HEK293 (cell line): Measurements from ENCODE around the gene ZNF787.
A peak's percentile ranks its signal among the peaks of the same experiment; 100 is the strongest.

Source experiments
- CTCF ChIA-PET: fragments of 350-600 bp; formaldehyde crosslinking; extraction: SDS; loops from one replicate; lab custom pipeline; 2021; ENCODE audit warnings: antibody characterized with exemption; lab: Yijun Ruan, JAX
- POLR2A ChIA-PET: fragments of 300-600 bp; formaldehyde crosslinking; extraction: SDS; loops from one replicate; lab custom pipeline; 2020; ENCODE audit warnings: antibody characterized with exemption, inconsistent platforms; lab: Yijun Ruan, JAX
- H3K27ac ChIP-seq: fragments of 200-500 bp; sonication (Bioruptor generic); 2 replicates; pipeline ENCODE4 v1.5.1; 2014; ENCODE audit warnings: low read depth, low read length, control low read depth, inconsistent platforms; ENCODE audit errors: extremely low read depth
- H3K36me3 ChIP-seq, 2 experiments: fragments of 200-500 bp in 1 of 2; sonication (Bioruptor generic) in 1 of 2; 1 replicate in 1 of 2; 2 replicates in 1 of 2; pipeline ENCODE4 v1.5.1; 2014 to 2017; ENCODE audit warnings: inconsistent platforms in 2 of 2, low read length in 2 of 2; ENCODE audit not compliant: control insufficient read depth in 2 of 2, insufficient read depth in 1 of 2
- H3K4me1 ChIP-seq: fragments of 200-500 bp; sonication (Bioruptor generic); 2 replicates; pipeline ENCODE4 v1.5.1; 2014; ENCODE audit warnings: mild to moderate bottlenecking, low read length, inconsistent platforms; ENCODE audit not compliant: control insufficient read depth, insufficient read depth
- H3K4me3 ChIP-seq: 2 replicates; pipeline ENCODE4 v1.5.1; 2011; ENCODE audit warnings: low read depth, mild to moderate bottlenecking, control low read depth, low read length, moderate library complexity
- H3K9me3 ChIP-seq: fragments of 200-500 bp; sonication (Bioruptor generic); 2 replicates; pipeline ENCODE4 v1.5.1; 2014; ENCODE audit warnings: low read depth, low read length, inconsistent platforms; ENCODE audit not compliant: control insufficient read depth, insufficient read depth
- KLF1 ChIP-seq: fragments of 450-650 bp; formaldehyde crosslinking; IDR thresholded peaks from 2 replicates; pipeline ENCODE4 v1.5.1; 2016; ENCODE audit warnings: missing biosample characterization, missing genetic modification characterization
- KLF10 ChIP-seq: fragments of 450-650 bp; IDR thresholded peaks from 2 replicates; pipeline ENCODE4 v1.5.1; 2018; ENCODE audit warnings: missing biosample characterization, mild to moderate bottlenecking, missing genetic modification characterization
- MYNN ChIP-seq: fragments of 450-650 bp; formaldehyde crosslinking; IDR thresholded peaks from 2 replicates; pipeline ENCODE4 v1.5.1; 2016; ENCODE audit warnings: missing biosample characterization, missing genetic modification characterization, borderline replicate concordance
- MZF1 ChIP-seq: fragments of 450-650 bp; formaldehyde crosslinking; IDR thresholded peaks from 2 replicates; pipeline ENCODE4 v1.5.1; 2017; ENCODE audit warnings: missing biosample characterization, missing genetic modification characterization, borderline replicate concordance
- PRDM1 ChIP-seq: fragments of 450-650 bp; formaldehyde crosslinking; IDR thresholded peaks from 2 replicates; pipeline ENCODE4; 2016; ENCODE audit warnings: missing biosample characterization, missing genetic modification characterization
- TCF7L2 ChIP-seq: IDR thresholded peaks from 2 replicates; pipeline ENCODE4 v1.6.1; 2011; ENCODE audit warnings: low read depth, mild to moderate bottlenecking, inconsistent platforms, low read length, moderate library complexity, borderline replicate concordance
- ZNF184 ChIP-seq: fragments of 450-650 bp; IDR thresholded peaks from 2 replicates; pipeline ENCODE4 v1.5.1; 2018; ENCODE audit warnings: missing biosample characterization, mild to moderate bottlenecking, missing genetic modification characterization
- ZNF23 ChIP-seq: fragments of 450-650 bp; formaldehyde crosslinking; IDR thresholded peaks from 2 replicates; pipeline ENCODE4 v1.5.1; 2016; ENCODE audit warnings: missing biosample characterization, missing genetic modification characterization, borderline replicate concordance
- ZNF548 ChIP-seq: fragments of 450-650 bp; formaldehyde crosslinking; IDR thresholded peaks from 2 replicates; pipeline ENCODE4 v1.5.1; 2016; ENCODE audit warnings: missing biosample characterization, missing genetic modification characterization
- ZNF670 ChIP-seq: fragments of 450-650 bp; formaldehyde crosslinking; IDR thresholded peaks from 2 replicates; pipeline ENCODE4 v1.5.1; 2016; ENCODE audit warnings: missing biosample characterization, missing genetic modification characterization, low read depth
- ZNF777 ChIP-seq: fragments of 450-650 bp; formaldehyde crosslinking; IDR thresholded peaks from 2 replicates; pipeline ENCODE4 v1.5.1; 2017; ENCODE audit warnings: missing biosample characterization, missing genetic modification characterization, borderline replicate concordance
- ZSCAN30 ChIP-seq: fragments of 450-650 bp; IDR thresholded peaks from 2 replicates; pipeline ENCODE4 v1.5.1; 2018; ENCODE audit warnings: missing biosample characterization, mild to moderate bottlenecking, missing genetic modification characterization, moderate library complexity
- TF ChIP-seq, protein P1 (sequence below): fragments of 450-650 bp; formaldehyde crosslinking; IDR thresholded peaks from 2 replicates; pipeline ENCODE4 v1.5.1; 2016; ENCODE audit warnings: missing biosample characterization, missing genetic modification characterization
- TF ChIP-seq, protein P2 (sequence below): fragments of 450-650 bp; formaldehyde crosslinking; IDR thresholded peaks from 2 replicates; pipeline ENCODE4 v1.5.1; 2016; ENCODE audit warnings: missing biosample characterization, missing genetic modification characterization
- TF ChIP-seq, protein P3 (sequence below): fragments of 450-650 bp; formaldehyde crosslinking; IDR thresholded peaks from 2 replicates; pipeline ENCODE4 v1.5.1; 2016; ENCODE audit warnings: missing biosample characterization, missing genetic modification characterization
- TF ChIP-seq, protein P4 (sequence below): fragments of 450-650 bp; formaldehyde crosslinking; IDR thresholded peaks from 2 replicates; pipeline ENCODE4 v1.5.1; 2016; ENCODE audit warnings: missing biosample characterization, missing genetic modification characterization
- TF ChIP-seq, protein P5 (sequence below): fragments of 450-650 bp; formaldehyde crosslinking; conservative IDR thresholded peaks from 2 replicates; pipeline ENCODE4 v1.5.1; 2016; ENCODE audit warnings: low read depth, missing biosample characterization, missing genetic modification characterization
- TF ChIP-seq, protein P6 (sequence below): fragments of 450-650 bp; formaldehyde crosslinking; IDR thresholded peaks from 2 replicates; pipeline ENCODE4 v1.5.1; 2017; ENCODE audit warnings: missing biosample characterization, missing genetic modification characterization

ZNF787 gene

DNA sequence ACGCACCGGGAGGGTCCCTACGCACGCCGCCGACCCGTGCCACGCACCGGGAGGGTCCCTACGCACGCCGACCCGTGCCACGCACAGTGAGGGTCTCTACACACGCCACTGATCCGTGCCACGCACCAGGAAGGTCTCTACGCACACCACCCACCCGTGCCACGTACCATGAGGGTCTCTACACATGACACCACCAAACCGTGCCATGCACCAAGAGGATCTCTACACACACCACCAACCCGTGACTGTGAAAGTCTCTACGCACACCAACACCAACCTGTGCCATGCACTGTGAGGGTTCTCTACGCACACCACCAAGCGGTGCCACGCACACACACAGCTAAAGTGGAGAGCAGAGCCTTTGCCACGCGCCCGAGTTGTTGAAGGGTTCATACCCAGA lies 16.7 kb downstream of the ZNF787 start:
- H3K36me3 ChIP-seq = peaks cover 0 to 29% of the 10 kb centered on the region in 2 experiments; a peak in 2 of 3 replicates
- no peak overlapping the region for H3K4me3 ChIP-seq
- ChIA-PET POLR2A (interaction anchor here (1.2 kb wide), 1 partner anchor 16 kb away, joined by 5 read pairs; the partner anchor contains the start of gene ZNF787), CTCF (interaction anchor here (0.6 to 1.7 kb wide), 9 partner anchors 9 to 1489 kb away, joined by 3 to 9 read pairs (median 4); no protein-coding TSS in a partner anchor)
- no peak overlapping the region for H3K27ac ChIP-seq
- no peak for TF ChIP-seq MYNN (tag by site-specific recombination)
- TF ChIP-seq, protein P1, sequence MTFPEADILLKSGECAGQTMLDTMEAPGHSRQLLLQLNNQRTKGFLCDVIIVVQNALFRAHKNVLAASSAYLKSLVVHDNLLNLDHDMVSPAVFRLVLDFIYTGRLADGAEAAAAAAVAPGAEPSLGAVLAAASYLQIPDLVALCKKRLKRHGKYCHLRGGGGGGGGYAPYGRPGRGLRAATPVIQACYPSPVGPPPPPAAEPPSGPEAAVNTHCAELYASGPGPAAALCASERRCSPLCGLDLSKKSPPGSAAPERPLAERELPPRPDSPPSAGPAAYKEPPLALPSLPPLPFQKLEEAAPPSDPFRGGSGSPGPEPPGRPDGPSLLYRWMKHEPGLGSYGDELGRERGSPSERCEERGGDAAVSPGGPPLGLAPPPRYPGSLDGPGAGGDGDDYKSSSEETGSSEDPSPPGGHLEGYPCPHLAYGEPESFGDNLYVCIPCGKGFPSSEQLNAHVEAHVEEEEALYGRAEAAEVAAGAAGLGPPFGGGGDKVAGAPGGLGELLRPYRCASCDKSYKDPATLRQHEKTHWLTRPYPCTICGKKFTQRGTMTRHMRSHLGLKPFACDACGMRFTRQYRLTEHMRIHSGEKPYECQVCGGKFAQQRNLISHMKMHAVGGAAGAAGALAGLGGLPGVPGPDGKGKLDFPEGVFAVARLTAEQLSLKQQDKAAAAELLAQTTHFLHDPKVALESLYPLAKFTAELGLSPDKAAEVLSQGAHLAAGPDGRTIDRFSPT (tag by site-specific recombination) = peak; percentile 41; the same call in 1 of the 2 replicates
- TF ChIP-seq, protein P2, sequence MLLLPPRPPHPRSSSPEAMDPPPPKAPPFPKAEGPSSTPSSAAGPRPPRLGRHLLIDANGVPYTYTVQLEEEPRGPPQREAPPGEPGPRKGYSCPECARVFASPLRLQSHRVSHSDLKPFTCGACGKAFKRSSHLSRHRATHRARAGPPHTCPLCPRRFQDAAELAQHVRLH = no peak
- no peaks in the 10 kb centered on the region for H3K9me3 ChIP-seq
- peaks cover 10% of the 10 kb centered on the region for H3K4me1 ChIP-seq

DNA sequence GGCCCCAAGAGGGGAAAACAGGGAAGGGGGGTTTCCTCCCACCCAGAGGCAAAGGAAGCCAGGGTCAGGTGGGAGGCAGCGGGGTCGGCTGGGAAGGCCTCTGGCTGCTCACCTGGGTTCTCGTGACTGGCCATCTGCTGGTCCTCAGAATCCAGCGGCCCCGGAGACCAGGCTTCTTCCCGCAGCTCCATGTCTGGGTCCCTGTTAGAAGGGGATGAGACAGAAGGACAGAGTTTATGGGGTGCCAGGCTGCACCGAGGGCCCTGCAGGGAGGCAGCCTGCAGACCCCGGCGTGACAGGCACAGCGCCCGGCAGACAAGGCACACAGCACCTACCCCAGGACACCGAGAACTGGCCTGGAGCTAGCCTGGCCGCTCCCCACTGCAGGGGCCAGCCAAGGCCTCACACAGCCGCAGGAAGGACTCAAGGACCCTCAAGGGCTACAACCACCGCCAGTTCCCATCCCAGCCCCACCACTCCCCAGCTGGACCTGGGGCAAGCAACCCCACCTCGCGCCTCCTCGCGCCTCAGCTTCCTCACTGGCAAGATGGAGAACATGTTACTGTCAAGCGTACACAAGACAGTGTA lies 18.0 kb downstream of the ZNF787 start:
- Histone ChIP-seq H3K4me1 (peaks cover 10% of the 10 kb centered on the region), H3K27ac (no peak overlapping the region), H3K9me3 (no peaks in the 10 kb centered on the region), H3K36me3 (peaks cover 0 to 41% of the 10 kb centered on the region in 2 experiments; a peak in 2 of 3 replicates), H3K4me3 (no peak overlapping the region)
- CTCF ChIA-PET = interaction anchor here (0.6 to 1.9 kb wide), 3 partner anchors 22 to 354 kb away, joined by 4 to 5 read pairs (median 4); no protein-coding TSS in a partner anchor
- TF ChIP-seq ZNF777 (tag by site-specific recombination) (no peak), TCF7L2 (no peak), MZF1 (tag by site-specific recombination) (no peak), ZNF670 (tag by site-specific recombination) (no peak), KLF10 (no peak)
- TF ChIP-seq, protein P3, sequence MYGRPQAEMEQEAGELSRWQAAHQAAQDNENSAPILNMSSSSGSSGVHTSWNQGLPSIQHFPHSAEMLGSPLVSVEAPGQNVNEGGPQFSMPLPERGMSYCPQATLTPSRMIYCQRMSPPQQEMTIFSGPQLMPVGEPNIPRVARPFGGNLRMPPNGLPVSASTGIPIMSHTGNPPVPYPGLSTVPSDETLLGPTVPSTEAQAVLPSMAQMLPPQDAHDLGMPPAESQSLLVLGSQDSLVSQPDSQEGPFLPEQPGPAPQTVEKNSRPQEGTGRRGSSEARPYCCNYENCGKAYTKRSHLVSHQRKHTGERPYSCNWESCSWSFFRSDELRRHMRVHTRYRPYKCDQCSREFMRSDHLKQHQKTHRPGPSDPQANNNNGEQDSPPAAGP (tag by site-specific recombination) = no peak
- POLR2A ChIA-PET = interaction anchor here (0.6 kb wide), 1 partner anchor 212 kb away, joined by 11 read pairs; the partner anchor contains the start of gene ZSCAN5A

DNA sequence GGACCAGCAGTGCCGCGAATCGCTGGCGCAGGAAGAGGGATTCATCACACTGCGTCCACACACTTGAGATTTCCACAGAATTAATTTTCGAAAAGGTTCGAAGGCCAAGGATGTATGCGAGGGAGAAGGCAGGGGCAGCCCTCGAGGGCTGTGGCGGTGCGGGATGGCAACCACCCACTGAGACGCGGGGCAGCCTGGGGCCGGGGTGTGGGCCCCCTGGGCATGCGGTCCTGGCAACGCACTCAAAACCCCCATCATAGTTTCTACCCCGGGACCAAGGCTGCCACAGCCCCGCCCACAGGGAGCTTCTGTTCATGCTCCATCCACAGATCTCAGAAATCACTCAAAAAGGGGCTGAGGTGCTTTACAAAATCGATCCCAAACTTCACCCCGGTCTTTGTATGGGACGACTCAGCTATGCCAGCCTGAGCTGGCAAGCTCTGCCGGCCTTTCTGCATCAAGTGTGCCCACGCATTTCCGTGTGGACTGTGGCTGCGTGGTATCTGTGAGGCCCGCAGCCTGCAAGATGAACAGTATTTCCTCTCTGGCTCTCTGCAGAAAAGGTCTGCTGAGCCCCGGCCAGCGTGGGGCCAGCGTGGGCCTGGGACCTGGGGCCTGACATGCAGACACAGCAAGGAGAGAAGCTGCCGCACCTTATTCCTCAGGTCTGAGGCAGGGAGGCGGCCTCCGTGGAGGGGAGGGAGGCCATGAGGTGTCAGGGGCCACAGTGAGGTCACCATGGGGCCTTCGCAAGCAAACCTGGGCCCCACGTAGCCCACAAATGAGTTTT lies 19.2 kb downstream of the ZNF787 start:
- ChIA-PET CTCF (interaction anchor here (0.7 to 1.9 kb wide), 4 partner anchors 21 to 1663 kb away, joined by 4 to 5 read pairs (median 4); no protein-coding TSS in a partner anchor), POLR2A (no interaction called here)
- Histone ChIP-seq H3K4me3 (no peak overlapping the region), H3K36me3 (peaks cover 0 to 47% of the 10 kb centered on the region in 2 experiments; a peak in 2 of 3 replicates), H3K4me1 (peaks cover 10% of the 10 kb centered on the region), H3K27ac (no peak overlapping the region), H3K9me3 (no peaks in the 10 kb centered on the region)
- TF ChIP-seq PRDM1 (tag by site-specific recombination) (no peak), ZNF184 (tag by site-specific recombination) (no peak), ZNF23 (tag by site-specific recombination) (no peak), ZNF548 (tag by site-specific recombination) (no peak), MYNN (tag by site-specific recombination) (no peak), ZSCAN30 (tag by site-specific recombination) (no peak), KLF1 (tag by site-specific recombination) (no peak), TCF7L2 (no peak)
- TF ChIP-seq, protein P4, sequence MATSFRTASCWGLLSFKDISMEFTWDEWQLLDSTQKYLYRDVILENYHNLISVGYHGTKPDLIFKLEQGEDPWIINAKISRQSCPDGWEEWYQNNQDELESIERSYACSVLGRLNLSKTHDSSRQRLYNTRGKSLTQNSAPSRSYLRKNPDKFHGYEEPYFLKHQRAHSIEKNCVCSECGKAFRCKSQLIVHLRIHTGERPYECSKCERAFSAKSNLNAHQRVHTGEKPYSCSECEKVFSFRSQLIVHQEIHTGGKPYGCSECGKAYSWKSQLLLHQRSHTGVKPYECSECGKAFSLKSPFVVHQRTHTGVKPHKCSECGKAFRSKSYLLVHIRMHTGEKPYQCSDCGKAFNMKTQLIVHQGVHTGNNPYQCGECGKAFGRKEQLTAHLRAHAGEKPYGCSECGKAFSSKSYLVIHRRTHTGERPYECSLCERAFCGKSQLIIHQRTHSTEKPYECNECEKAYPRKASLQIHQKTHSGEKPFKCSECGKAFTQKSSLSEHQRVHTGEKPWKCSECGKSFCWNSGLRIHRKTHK (tag by site-specific recombination) = no peak
- TF ChIP-seq, protein P5, sequence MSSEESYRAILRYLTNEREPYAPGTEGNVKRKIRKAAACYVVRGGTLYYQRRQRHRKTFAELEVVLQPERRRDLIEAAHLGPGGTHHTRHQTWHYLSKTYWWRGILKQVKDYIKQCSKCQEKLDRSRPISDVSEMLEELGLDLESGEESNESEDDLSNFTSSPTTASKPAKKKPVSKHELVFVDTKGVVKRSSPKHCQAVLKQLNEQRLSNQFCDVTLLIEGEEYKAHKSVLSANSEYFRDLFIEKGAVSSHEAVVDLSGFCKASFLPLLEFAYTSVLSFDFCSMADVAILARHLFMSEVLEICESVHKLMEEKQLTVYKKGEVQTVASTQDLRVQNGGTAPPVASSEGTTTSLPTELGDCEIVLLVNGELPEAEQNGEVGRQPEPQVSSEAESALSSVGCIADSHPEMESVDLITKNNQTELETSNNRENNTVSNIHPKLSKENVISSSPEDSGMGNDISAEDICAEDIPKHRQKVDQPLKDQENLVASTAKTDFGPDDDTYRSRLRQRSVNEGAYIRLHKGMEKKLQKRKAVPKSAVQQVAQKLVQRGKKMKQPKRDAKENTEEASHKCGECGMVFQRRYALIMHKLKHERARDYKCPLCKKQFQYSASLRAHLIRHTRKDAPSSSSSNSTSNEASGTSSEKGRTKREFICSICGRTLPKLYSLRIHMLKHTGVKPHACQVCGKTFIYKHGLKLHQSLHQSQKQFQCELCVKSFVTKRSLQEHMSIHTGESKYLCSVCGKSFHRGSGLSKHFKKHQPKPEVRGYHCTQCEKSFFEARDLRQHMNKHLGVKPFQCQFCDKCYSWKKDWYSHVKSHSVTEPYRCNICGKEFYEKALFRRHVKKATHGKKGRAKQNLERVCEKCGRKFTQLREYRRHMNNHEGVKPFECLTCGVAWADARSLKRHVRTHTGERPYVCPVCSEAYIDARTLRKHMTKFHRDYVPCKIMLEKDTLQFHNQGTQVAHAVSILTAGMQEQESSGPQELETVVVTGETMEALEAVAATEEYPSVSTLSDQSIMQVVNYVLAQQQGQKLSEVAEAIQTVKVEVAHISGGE (tag by site-specific recombination) = no peak
- TF ChIP-seq, protein P6, sequence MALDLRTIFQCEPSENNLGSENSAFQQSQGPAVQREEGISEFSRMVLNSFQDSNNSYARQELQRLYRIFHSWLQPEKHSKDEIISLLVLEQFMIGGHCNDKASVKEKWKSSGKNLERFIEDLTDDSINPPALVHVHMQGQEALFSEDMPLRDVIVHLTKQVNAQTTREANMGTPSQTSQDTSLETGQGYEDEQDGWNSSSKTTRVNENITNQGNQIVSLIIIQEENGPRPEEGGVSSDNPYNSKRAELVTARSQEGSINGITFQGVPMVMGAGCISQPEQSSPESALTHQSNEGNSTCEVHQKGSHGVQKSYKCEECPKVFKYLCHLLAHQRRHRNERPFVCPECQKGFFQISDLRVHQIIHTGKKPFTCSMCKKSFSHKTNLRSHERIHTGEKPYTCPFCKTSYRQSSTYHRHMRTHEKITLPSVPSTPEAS = no peak
